SIG-M5 treated with dmso at 0.1 percent for 504 hours (cell line): ENCODE measurements around the gene SEMA3D.
"Not testable (repeated sequence)": the region's sequence is repeated elsewhere in the genome, so short reads cannot be mapped to it uniquely, and the experiment has no call there.

Source experiments
- DNase-seq: peaks from one replicate; lab custom pipeline; 2025; ENCODE audit not compliant: unreplicated experiment; lab: John Stamatoyannopoulos, UW

Gene SEMA3D

GRCh38 chr7:85000735-85001350 lies 186.0 kb downstream of the SEMA3D start:
- no peak for DNase-seq

GRCh38 chr7:84999450-84999849 lies 187.4 kb downstream of the SEMA3D start:
- no peak for DNase-seq

- no peak for DNase-seq
Observed at GRCh38 chr7:84998665-84999064, 188.2 kb downstream of the SEMA3D start.

GRCh38 chr7:84997626-84998025 lies 189.2 kb downstream of the SEMA3D start:
- DNase-seq: no peak

- DNase-seq: not testable (repeated sequence)
Observed at GRCh38 chr7:84992954-84993353, 193.9 kb downstream of the SEMA3D start.

- no peak for DNase-seq
Observed at GRCh38 chr7:84985073-84985784, 201.6 kb downstream of the SEMA3D start.

GRCh38 chr7:84982199-84982598 lies 204.7 kb downstream of the SEMA3D start:
- no peak for DNase-seq

GRCh38 chr7:84981055-84981976 lies 205.5 kb downstream of the SEMA3D start:
- no peak for DNase-seq

GRCh38 chr7:84975586-84976185 lies 211.2 kb downstream of the SEMA3D start:
- DNase-seq: no peak

GRCh38 chr7:84971360-84971759 lies 215.5 kb downstream of the SEMA3D start:
- no peak for DNase-seq

GRCh38 chr7:84970670-84971069 lies 216.2 kb downstream of the SEMA3D start:
- no peak for DNase-seq

GRCh38 chr7:84953234-84953633 lies 233.6 kb downstream of the SEMA3D start:
- DNase-seq: no peak

- peak; percentile 50 for DNase-seq
Observed at GRCh38 chr7:84950836-84951235, 236.0 kb downstream of the SEMA3D start.

GRCh38 chr7:84949501-84949900 lies 237.4 kb downstream of the SEMA3D start:
- no peak for DNase-seq

- no peak for DNase-seq
Observed at GRCh38 chr7:84949067-84949466, 237.8 kb downstream of the SEMA3D start.

GRCh38 chr7:84948634-84949033 lies 238.2 kb downstream of the SEMA3D start:
- DNase-seq: no peak

GRCh38 chr7:84946549-84946948 lies 240.3 kb downstream of the SEMA3D start:
- DNase-seq: no peak
